Keratinocyte (primary cell): ENCODE measurements around the gene SH2D4B. TPM values are rescaled to one million over a fixed set of nuclear protein-coding genes. Genes with fewer than 3 reads are reported as not detected.

ENCODE experiments used
- DNase-seq: peaks from one replicate; pipeline ENCODE4 v3.0.0-alpha.2; 2011; ENCODE audit warnings: low read depth, missing footprints, low spot score
- FAIRE-seq: peaks from 2 replicates; lab custom pipeline; 2011; peaks lifted over from hg19 to GRCh38; lab: Jason Lieb, UNC
- H2AFZ ChIP-seq: 2 replicates; pipeline ENCODE4 v1.6.0; 2012; ENCODE audit warnings: low read length, control low read depth, inconsistent platforms; ENCODE audit not compliant: control insufficient read depth
- H3K27ac ChIP-seq: 2 replicates; pipeline ENCODE4 v1.5.1; 2011; ENCODE audit warnings: low read length; ENCODE audit not compliant: control insufficient read depth, insufficient read depth
- H3K27me3 ChIP-seq: 3 replicates; pipeline ENCODE4 v1.6.0; 2011; ENCODE audit warnings: low read length; ENCODE audit not compliant: control insufficient read depth, insufficient read depth; ENCODE audit errors: extremely low read depth
- H3K36me3 ChIP-seq, 2 experiments: 2 replicates in 1 of 2; 3 replicates in 1 of 2; pipeline ENCODE4 v1.5.1; 2011; ENCODE audit warnings: low read length in 2 of 2, mild to moderate bottlenecking in 1 of 2; ENCODE audit not compliant: control insufficient read depth in 2 of 2, insufficient read depth in 2 of 2; ENCODE audit errors: extremely low read depth in 1 of 2
- H3K4me1 ChIP-seq: 3 replicates; pipeline ENCODE4 v1.5.1; 2011; ENCODE audit warnings: low read length; ENCODE audit not compliant: control insufficient read depth, insufficient read depth; ENCODE audit errors: extremely low read depth
- H3K4me2 ChIP-seq: 3 replicates; pipeline ENCODE4 v1.6.0; 2011; ENCODE audit warnings: low read depth, low read length; ENCODE audit not compliant: control insufficient read depth, insufficient read depth; ENCODE audit errors: extremely low read depth
- H3K4me3 ChIP-seq, 3 experiments: fragments of 200-600 bp in 1 of 3; sonication (generic) in 1 of 3; 2 replicates in 2 of 3; 3 replicates in 1 of 3; pipeline ENCODE4 v1.5.1; 2011 to 2016; ENCODE audit warnings: low read length in 3 of 3, mild to moderate bottlenecking in 3 of 3, control low read depth in 2 of 3, inconsistent platforms in 1 of 3, low read depth in 1 of 3, mixed read lengths in 1 of 3, mixed run types in 1 of 3, moderate library complexity in 1 of 3; ENCODE audit not compliant: control insufficient read depth in 2 of 3, insufficient read depth in 2 of 3; ENCODE audit errors: extremely low read depth in 1 of 3
- H3K79me2 ChIP-seq: 2 replicates; pipeline ENCODE4 v1.6.0; 2012; ENCODE audit warnings: low read length; ENCODE audit not compliant: control insufficient read depth, insufficient read depth
- H3K9ac ChIP-seq: 3 replicates; pipeline ENCODE4 v1.6.0; 2011; ENCODE audit warnings: low read length; ENCODE audit not compliant: control insufficient read depth, insufficient read depth; ENCODE audit errors: extremely low read depth
- H3K9me1 ChIP-seq: 3 replicates; pipeline ENCODE4 v1.6.0; 2011; ENCODE audit warnings: low read length; ENCODE audit not compliant: control insufficient read depth, insufficient read depth; ENCODE audit errors: extremely low read depth
- H3K9me3 ChIP-seq: 2 replicates; pipeline ENCODE4 v1.5.1; 2012; ENCODE audit warnings: low read depth, low read length; ENCODE audit not compliant: control insufficient read depth
- H4K20me1 ChIP-seq: 3 replicates; pipeline ENCODE4 v1.6.0; 2011; ENCODE audit warnings: low read length; ENCODE audit not compliant: control insufficient read depth, insufficient read depth; ENCODE audit errors: extremely low read depth
- EZH2 ChIP-seq: IDR thresholded peaks from one replicate; pipeline ENCODE4 v1.6.1; 2012; ENCODE audit warnings: inconsistent platforms, mild to moderate bottlenecking, low read length, moderate library complexity
- dilution Hi-C: fragments of 300-500 bp; cut with MboI; formaldehyde crosslinking; loops from one replicate; pipeline ENCODE4 v1.7.0; 2020; ENCODE audit warnings: low sequenced_read_pairs; ENCODE audit not compliant: extremely low pct_ligation_motif_present
- polyA plus RNA-seq, 5 experiments: library from polyadenylated mRNA; depleted of rRNA in 3 of 5; stranded (reverse) in 3 of 5; stranded (forward) in 1 of 5; unstranded in 1 of 5; fragments of >200 nt; gene quantifications; 1 replicate in 1 of 5; 2 replicates in 3 of 5; 3 replicates in 1 of 5; pipeline versions ENCODE4 v1.2.1 to v1.2.3, GENCODE V29; 2011 to 2012; ENCODE audit warnings: missing spikeins in 2 of 5, low read depth in 1 of 5, low replicate concordance in 1 of 5
- TF ChIP-seq, protein P1 (sequence below), 3 experiments: IDR thresholded peaks in 1 of 3; conservative IDR thresholded peaks in 1 of 3; optimal IDR thresholded peaks in 1 of 3; 2 replicates in 2 of 3; 3 replicates in 1 of 3; pipeline versions ENCODE3 to v1.5.1; 2011; ENCODE audit warnings: low read length in 3 of 3, mild to moderate bottlenecking in 3 of 3, moderate library complexity in 2 of 3, control low read depth in 1 of 3, inconsistent platforms in 1 of 3; ENCODE audit not compliant: insufficient read depth in 2 of 3; ENCODE audit errors: extremely low read depth in 1 of 3

The SH2D4B gene
- polyA plus RNA-seq, 1 donor (not counting 4 experiments of a cell fraction or from before 2014, with no cell fraction given): 0.22 TPM

GRCh38 chr10:80518807-80519360, 18.8 kb upstream of the SH2D4B start:
- H3K79me2 ChIP-seq: peaks cover 7% of the 10 kb centered on the region
- FAIRE-seq: no peak
- TF ChIP-seq, protein P1, sequence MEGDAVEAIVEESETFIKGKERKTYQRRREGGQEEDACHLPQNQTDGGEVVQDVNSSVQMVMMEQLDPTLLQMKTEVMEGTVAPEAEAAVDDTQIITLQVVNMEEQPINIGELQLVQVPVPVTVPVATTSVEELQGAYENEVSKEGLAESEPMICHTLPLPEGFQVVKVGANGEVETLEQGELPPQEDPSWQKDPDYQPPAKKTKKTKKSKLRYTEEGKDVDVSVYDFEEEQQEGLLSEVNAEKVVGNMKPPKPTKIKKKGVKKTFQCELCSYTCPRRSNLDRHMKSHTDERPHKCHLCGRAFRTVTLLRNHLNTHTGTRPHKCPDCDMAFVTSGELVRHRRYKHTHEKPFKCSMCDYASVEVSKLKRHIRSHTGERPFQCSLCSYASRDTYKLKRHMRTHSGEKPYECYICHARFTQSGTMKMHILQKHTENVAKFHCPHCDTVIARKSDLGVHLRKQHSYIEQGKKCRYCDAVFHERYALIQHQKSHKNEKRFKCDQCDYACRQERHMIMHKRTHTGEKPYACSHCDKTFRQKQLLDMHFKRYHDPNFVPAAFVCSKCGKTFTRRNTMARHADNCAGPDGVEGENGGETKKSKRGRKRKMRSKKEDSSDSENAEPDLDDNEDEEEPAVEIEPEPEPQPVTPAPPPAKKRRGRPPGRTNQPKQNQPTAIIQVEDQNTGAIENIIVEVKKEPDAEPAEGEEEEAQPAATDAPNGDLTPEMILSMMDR (optimal IDR thresholded peaks at IDR 0.05 in 1 of 3, IDR thresholded peaks at IDR 0.05 in 1 of 3, conservative IDR thresholded peaks at IDR 0.05 in 1 of 3; ENCODE audit: extremely low read depth in 1 of 3, insufficient read depth in 2 of 3, low read length in 3 of 3): no peak
- no peak for TF ChIP-seq EZH2
- no peaks in the 10 kb centered on the region for H3K27me3 ChIP-seq
- peaks cover 16% of the 10 kb centered on the region for H3K4me1 ChIP-seq
- H3K9me1 ChIP-seq: no peaks in the 10 kb centered on the region
- H2AFZ ChIP-seq: no peak overlapping the region
- no peak for DNase-seq
- no peak overlapping the region for H3K9ac ChIP-seq
- H3K4me2 ChIP-seq: no peak overlapping the region
- H4K20me1 ChIP-seq: no peaks in the 10 kb centered on the region
- no peaks in the 10 kb centered on the region for H3K9me3 ChIP-seq
- H3K36me3 ChIP-seq: peaks cover 39 to 63% of the 10 kb centered on the region in 2 experiments
- no peak overlapping the region for H3K27ac ChIP-seq
- dilution Hi-C loops: no loop called here
- no peak overlapping the region for H3K4me3 ChIP-seq

DNA sequence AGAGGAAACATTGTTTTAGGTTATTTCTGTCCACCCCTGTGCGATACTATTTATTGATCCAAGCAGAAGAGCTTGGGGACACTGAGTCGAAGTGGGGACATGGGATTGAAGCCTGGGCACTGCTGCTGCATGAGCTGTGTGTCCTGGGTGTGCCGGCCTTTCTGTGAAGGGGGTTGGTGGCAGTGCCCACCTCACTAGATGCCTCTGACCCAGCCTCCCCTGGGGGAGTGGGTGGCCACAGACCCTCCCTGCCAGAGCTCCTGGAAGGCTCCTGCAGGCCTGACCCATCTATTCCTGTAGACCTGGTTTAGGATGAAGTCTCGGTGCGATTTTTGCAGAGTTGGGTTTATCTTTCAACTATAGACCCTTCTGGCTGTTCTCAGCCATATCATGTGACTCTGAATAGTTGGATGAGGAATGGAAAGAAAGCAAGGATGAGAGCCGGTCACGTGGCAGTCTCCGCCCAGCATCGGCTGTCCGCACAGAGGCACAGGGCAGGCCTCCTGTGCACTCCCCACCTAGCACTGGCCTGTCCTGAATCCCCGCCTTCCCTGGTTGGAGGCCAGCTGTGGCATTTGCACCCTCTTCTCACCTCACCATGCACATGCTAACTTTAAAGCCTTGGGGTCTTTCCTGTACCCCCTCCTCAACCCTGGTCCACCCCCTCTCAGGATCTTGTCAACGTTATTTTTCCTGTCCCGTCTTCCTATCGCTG, 17.6 kb upstream of the SH2D4B start:
- Histone ChIP-seq H3K4me1 (peaks cover 20% of the 10 kb centered on the region), H3K79me2 (peaks cover 2% of the 10 kb centered on the region), H3K4me2 (no peak overlapping the region), H3K27me3 (no peaks in the 10 kb centered on the region), H3K27ac (no peak overlapping the region), H4K20me1 (no peaks in the 10 kb centered on the region), H3K9me3 (no peaks in the 10 kb centered on the region), H3K9ac (no peak overlapping the region), H3K9me1 (no peaks in the 10 kb centered on the region), H3K4me3 (no peak overlapping the region), H3K36me3 (peaks cover 31 to 52% of the 10 kb centered on the region in 2 experiments), H2AFZ (no peak overlapping the region)
- DNase-seq (no peak), FAIRE-seq (no peak)
- dilution Hi-C loops: no loop called here
- TF ChIP-seq, protein P1 (optimal IDR thresholded peaks at IDR 0.05 in 1 of 3, IDR thresholded peaks at IDR 0.05 in 1 of 3, conservative IDR thresholded peaks at IDR 0.05 in 1 of 3; ENCODE audit: extremely low read depth in 1 of 3, insufficient read depth in 2 of 3, low read length in 3 of 3): no peak
- no peak for TF ChIP-seq EZH2
